ENCODE data around the gene GALNT3.

DNA sequence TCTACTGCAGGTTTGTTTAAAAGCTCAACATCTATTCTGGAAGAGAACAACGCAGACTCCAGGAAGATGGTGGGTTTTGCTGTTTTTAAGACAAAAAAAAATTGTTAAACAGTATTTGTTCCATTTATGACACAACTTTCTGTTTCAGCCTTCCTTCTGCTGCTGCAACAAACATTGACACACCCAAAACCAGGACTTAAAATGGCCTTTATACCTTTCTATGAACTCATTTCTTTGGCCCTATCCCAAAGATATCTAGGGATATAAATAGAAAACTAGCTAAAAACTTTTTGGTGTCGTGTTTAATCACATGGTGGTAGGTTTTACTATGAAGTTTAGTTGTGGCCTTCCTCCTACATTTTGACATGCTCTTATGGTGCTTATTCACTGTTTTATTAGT, 964 bp upstream of the GALNT3 start:
- TF ChIP-seq POLR2A (IDR thresholded peaks at IDR 0.05) = no peak
- TF ChIP-seq, protein P1, sequence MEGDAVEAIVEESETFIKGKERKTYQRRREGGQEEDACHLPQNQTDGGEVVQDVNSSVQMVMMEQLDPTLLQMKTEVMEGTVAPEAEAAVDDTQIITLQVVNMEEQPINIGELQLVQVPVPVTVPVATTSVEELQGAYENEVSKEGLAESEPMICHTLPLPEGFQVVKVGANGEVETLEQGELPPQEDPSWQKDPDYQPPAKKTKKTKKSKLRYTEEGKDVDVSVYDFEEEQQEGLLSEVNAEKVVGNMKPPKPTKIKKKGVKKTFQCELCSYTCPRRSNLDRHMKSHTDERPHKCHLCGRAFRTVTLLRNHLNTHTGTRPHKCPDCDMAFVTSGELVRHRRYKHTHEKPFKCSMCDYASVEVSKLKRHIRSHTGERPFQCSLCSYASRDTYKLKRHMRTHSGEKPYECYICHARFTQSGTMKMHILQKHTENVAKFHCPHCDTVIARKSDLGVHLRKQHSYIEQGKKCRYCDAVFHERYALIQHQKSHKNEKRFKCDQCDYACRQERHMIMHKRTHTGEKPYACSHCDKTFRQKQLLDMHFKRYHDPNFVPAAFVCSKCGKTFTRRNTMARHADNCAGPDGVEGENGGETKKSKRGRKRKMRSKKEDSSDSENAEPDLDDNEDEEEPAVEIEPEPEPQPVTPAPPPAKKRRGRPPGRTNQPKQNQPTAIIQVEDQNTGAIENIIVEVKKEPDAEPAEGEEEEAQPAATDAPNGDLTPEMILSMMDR (IDR thresholded peaks at IDR 0.05) = no peak

Data from adrenal gland (tissue), 5 donors.